ENCODE results near the gene TMTC1. TPM values are rescaled to one million over a fixed set of nuclear protein-coding genes. Genes with fewer than 3 reads are reported as not detected.

Gene TMTC1
- total and polyA plus RNA-seq, 2 donors (not counting 1 experiment from before 2014, with no cell fraction given), result 62.2 to 222 TPM

DNA sequence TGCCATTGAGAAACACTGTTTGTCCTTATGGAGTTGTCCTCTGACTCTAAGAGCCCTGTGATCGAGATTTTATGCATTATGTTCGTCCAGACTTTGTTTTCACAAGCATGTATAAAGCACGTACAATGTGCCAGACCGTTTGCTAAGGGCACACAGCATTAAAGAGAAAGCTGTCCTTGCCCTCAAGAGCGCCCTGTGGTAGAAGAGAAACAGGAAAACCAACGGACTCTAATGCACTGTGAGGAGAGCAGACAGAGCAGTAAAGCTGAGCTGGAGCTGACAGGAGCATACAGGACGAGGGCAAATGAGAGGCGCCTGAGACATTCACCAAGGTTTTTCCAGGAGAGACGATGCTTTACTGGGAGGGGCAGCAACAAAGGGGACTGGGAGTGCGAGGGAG is 220.1 kb downstream of the TMTC1 start:
- no peak overlapping the region for H3K9ac ChIP-seq (ENCODE audit: insufficient read depth, low read length)
- no peak overlapping the region for H3K4me2 ChIP-seq (ENCODE audit: extremely low read depth, insufficient read depth, low read length)
- no peak overlapping the region for H3K4me3 ChIP-seq (replicated peaks in 1 of 4; ENCODE audit: control extremely low read depth in 1 of 4, insufficient read depth in 1 of 4, low read depth in 3 of 4, low read length in 4 of 4)
- TF ChIP-seq, protein P1, sequence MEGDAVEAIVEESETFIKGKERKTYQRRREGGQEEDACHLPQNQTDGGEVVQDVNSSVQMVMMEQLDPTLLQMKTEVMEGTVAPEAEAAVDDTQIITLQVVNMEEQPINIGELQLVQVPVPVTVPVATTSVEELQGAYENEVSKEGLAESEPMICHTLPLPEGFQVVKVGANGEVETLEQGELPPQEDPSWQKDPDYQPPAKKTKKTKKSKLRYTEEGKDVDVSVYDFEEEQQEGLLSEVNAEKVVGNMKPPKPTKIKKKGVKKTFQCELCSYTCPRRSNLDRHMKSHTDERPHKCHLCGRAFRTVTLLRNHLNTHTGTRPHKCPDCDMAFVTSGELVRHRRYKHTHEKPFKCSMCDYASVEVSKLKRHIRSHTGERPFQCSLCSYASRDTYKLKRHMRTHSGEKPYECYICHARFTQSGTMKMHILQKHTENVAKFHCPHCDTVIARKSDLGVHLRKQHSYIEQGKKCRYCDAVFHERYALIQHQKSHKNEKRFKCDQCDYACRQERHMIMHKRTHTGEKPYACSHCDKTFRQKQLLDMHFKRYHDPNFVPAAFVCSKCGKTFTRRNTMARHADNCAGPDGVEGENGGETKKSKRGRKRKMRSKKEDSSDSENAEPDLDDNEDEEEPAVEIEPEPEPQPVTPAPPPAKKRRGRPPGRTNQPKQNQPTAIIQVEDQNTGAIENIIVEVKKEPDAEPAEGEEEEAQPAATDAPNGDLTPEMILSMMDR (conservative IDR thresholded peaks at IDR 0.05 in 1 of 2, IDR thresholded peaks at IDR 0.05 in 1 of 2; ENCODE audit: low read depth in 1 of 2, low read length in 2 of 2), result no peak
- no peak for TF ChIP-seq EZH2 (IDR thresholded peaks at IDR 0.05; ENCODE audit: low read length, missing control alignments)
- no peak overlapping the region for H3K27ac ChIP-seq (ENCODE audit: insufficient read depth, low read length)
- peaks cover 12% of the 10 kb centered on the region for H3K4me1 ChIP-seq (ENCODE audit: control insufficient read depth, extremely low read depth, insufficient read depth, low read length)
- H3K9me3 ChIP-seq (ENCODE audit: control insufficient read depth, insufficient read depth, low read depth, low read length), result no peaks in the 10 kb centered on the region
- no peak for DNase-seq (ENCODE audit: low read depth in 2 of 2)
- H3K36me3 ChIP-seq (ENCODE audit: control insufficient read depth, insufficient read depth, low read length), result no peaks in the 10 kb centered on the region
- no peak overlapping the region for H2AFZ ChIP-seq (ENCODE audit: low read length)
- H3K79me2 ChIP-seq (ENCODE audit: control insufficient read depth, insufficient read depth, low read length), result no peaks in the 10 kb centered on the region
- no peaks in the 10 kb centered on the region for H4K20me1 ChIP-seq (ENCODE audit: control insufficient read depth, extremely low read depth, insufficient read depth, low read length)
- no peaks in the 10 kb centered on the region for H3K27me3 ChIP-seq (ENCODE audit: control insufficient read depth, insufficient read depth, low read length)

DNA sequence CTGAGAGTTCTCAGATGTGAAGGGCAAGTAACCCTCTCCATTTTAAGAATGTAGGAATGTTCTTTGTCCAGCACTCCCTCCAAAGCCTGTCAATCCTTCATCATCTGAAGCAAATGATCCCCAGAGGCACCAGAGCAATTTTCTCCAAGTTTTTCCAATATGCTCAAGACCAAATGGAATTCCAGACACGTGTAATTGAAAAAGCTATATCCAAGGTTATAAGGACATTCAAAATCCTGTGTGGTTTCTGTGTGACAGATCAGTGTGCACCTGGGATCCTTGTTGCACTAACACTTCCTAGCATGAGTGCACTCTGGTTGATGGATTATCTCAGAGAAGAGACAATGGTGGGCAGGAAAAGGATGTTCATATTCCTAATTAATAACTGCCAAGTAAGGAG is 220.7 kb downstream of the TMTC1 start:
- Histone ChIP-seq H3K27ac (ENCODE audit: insufficient read depth, low read length) (peak overlapping the region; percentile 52), H3K4me3 (replicated peaks in 1 of 4; ENCODE audit: control extremely low read depth in 1 of 4, insufficient read depth in 1 of 4, low read depth in 3 of 4, low read length in 4 of 4) (no peak overlapping the region), H3K36me3 (ENCODE audit: control insufficient read depth, insufficient read depth, low read length) (no peaks in the 10 kb centered on the region), H3K79me2 (ENCODE audit: control insufficient read depth, insufficient read depth, low read length) (no peaks in the 10 kb centered on the region), H3K27me3 (ENCODE audit: control insufficient read depth, insufficient read depth, low read length) (no peaks in the 10 kb centered on the region), H3K9me3 (ENCODE audit: control insufficient read depth, insufficient read depth, low read depth, low read length) (no peaks in the 10 kb centered on the region), H3K4me1 (ENCODE audit: control insufficient read depth, extremely low read depth, insufficient read depth, low read length) (peaks cover 12% of the 10 kb centered on the region), H2AFZ (ENCODE audit: low read length) (no peak overlapping the region), H3K9ac (ENCODE audit: insufficient read depth, low read length) (no peak overlapping the region), H3K4me2 (ENCODE audit: extremely low read depth, insufficient read depth, low read length) (no peak overlapping the region), H4K20me1 (ENCODE audit: control insufficient read depth, extremely low read depth, insufficient read depth, low read length) (no peaks in the 10 kb centered on the region)
- no peak for TF ChIP-seq EZH2 (IDR thresholded peaks at IDR 0.05; ENCODE audit: low read length, missing control alignments)
- TF ChIP-seq, protein P1 (conservative IDR thresholded peaks at IDR 0.05 in 1 of 2, IDR thresholded peaks at IDR 0.05 in 1 of 2; ENCODE audit: low read depth in 1 of 2, low read length in 2 of 2), result no peak
- peak in 1 of 2 donors; percentile 16 for DNase-seq (ENCODE audit: low read depth in 2 of 2)

DNA sequence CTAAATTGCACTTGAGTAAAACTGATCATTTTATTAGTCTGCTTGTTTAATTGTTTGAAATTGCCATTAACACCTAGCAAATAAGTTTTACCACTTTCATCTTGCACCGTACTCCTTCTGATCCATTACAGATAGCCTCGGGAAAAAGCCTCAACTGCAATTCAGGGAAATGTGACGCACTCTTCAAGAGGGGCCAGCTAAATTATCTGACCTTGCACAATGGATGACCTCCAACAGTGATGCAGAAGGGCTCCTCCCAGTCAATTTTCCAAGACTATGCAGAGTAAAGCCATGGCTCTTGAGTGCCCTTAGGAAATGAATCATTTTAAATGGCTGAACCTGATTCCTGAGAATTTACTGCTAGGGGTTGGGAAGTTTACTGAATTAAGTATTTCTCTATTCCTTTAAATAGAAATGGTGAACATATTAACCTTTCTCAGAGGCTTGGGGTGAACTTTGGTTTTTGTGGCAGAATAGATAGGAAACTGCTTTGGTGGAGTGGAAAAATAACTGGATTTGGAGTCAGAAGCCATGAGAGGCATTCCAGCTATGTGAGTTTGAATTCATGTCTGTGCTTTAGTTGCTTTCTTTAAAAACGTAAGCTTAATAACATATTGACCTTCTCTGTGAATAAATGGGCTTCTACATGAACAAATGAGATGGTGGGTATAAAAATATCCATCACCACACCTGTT is 221.5 kb downstream of the TMTC1 start:
- no peaks in the 10 kb centered on the region for H4K20me1 ChIP-seq (ENCODE audit: control insufficient read depth, extremely low read depth, insufficient read depth, low read length)
- H3K36me3 ChIP-seq (ENCODE audit: control insufficient read depth, insufficient read depth, low read length), result no peaks in the 10 kb centered on the region
- peak overlapping the region; percentile 54 for H3K4me2 ChIP-seq (ENCODE audit: extremely low read depth, insufficient read depth, low read length)
- TF ChIP-seq EZH2 (IDR thresholded peaks at IDR 0.05; ENCODE audit: low read length, missing control alignments), result no peak
- TF ChIP-seq, protein P1 (conservative IDR thresholded peaks at IDR 0.05 in 1 of 2, IDR thresholded peaks at IDR 0.05 in 1 of 2; ENCODE audit: low read depth in 1 of 2, low read length in 2 of 2), result no peak
- peak overlapping the region; percentile 52 for H3K27ac ChIP-seq (ENCODE audit: insufficient read depth, low read length)
- H3K9ac ChIP-seq (ENCODE audit: insufficient read depth, low read length), result no peak overlapping the region
- no peaks in the 10 kb centered on the region for H3K79me2 ChIP-seq (ENCODE audit: control insufficient read depth, insufficient read depth, low read length)
- H2AFZ ChIP-seq (ENCODE audit: low read length), result no peak overlapping the region
- no peaks in the 10 kb centered on the region for H3K9me3 ChIP-seq (ENCODE audit: control insufficient read depth, insufficient read depth, low read depth, low read length)
- H3K27me3 ChIP-seq (ENCODE audit: control insufficient read depth, insufficient read depth, low read length), result no peaks in the 10 kb centered on the region
- H3K4me3 ChIP-seq (replicated peaks in 1 of 4; ENCODE audit: control extremely low read depth in 1 of 4, insufficient read depth in 1 of 4, low read depth in 3 of 4, low read length in 4 of 4), result peak overlapping the region in 1 of 4 experiments; percentile 4
- peaks cover 12% of the 10 kb centered on the region for H3K4me1 ChIP-seq (ENCODE audit: control insufficient read depth, extremely low read depth, insufficient read depth, low read length)
- DNase-seq (ENCODE audit: low read depth in 2 of 2), result peak; percentile 88 to 96
